GM23338 (cell line): ENCODE results near the gene KRT3.

Experiments
- CREB1 ChIP-seq: fragments of 250-450 bp; sonication (Bioruptor Pico); IDR thresholded peaks from 2 replicates; pipeline ENCODE4 v1.5.0; 2020; ENCODE audit warnings: low read depth, mild to moderate bottlenecking, moderate library complexity
- EZH2 ChIP-seq: fragments of 200-600 bp; sonication (generic); IDR thresholded peaks from one replicate; pipeline ENCODE4 v1.8.0; 2017; ENCODE audit warnings: antibody characterized with exemption, mild to moderate bottlenecking, low read depth; ENCODE audit not compliant: unreplicated experiment
- EZH2phosphoT487 ChIP-seq: fragments of 200-600 bp; sonication (generic); IDR thresholded peaks from one replicate; pipeline ENCODE4 v1.8.1; 2018; ENCODE audit warnings: antibody characterized with exemption; ENCODE audit not compliant: unreplicated experiment
- JUNB ChIP-seq: IDR thresholded peaks from one replicate; pipeline ENCODE4 v1.6.1; 2016; ENCODE audit warnings: antibody characterized with exemption; ENCODE audit not compliant: unreplicated experiment
- POLR2AphosphoS5 ChIP-seq: IDR thresholded peaks from 2 replicates; pipeline ENCODE4 v1.6.1; 2016; ENCODE audit warnings: antibody characterized with exemption, low read depth
- STAT1 ChIP-seq: IDR thresholded peaks from one replicate; pipeline ENCODE4 v1.6.1; 2016; ENCODE audit warnings: antibody characterized with exemption; ENCODE audit not compliant: unreplicated experiment
- ZNF114 ChIP-seq: fragments of 250-450 bp; sonication (Bioruptor Pico); IDR thresholded peaks from 2 replicates; pipeline ENCODE4 v1.5.0; 2020; ENCODE audit warnings: mild to moderate bottlenecking, moderate library complexity
- ZNF331 ChIP-seq: fragments of 250-450 bp; sonication (Bioruptor Pico); IDR thresholded peaks from 2 replicates; pipeline ENCODE4 v1.5.0; 2020; ENCODE audit warnings: low read depth, mild to moderate bottlenecking, moderate library complexity
- TF ChIP-seq, protein P1 (sequence below), 2 experiments: fragments of 200-600 bp in 1 of 2; sonication (generic) in 1 of 2; conservative IDR thresholded peaks; 2 replicates each; pipeline versions ENCODE4 v1.5.1 to v1.6.1; 2016 to 2017; ENCODE audit warnings: antibody characterized with exemption in 2 of 2, low read depth in 2 of 2, mild to moderate bottlenecking in 2 of 2, moderate library complexity in 1 of 2
- TF ChIP-seq, protein P2 (sequence below): IDR thresholded peaks from 2 replicates; pipeline ENCODE4 v1.6.1; 2016; ENCODE audit warnings: antibody characterized with exemption
- TF ChIP-seq, protein P3 (sequence below): IDR thresholded peaks from one replicate; pipeline ENCODE4 v1.6.1; 2018; ENCODE audit warnings: antibody characterized with exemption; ENCODE audit not compliant: unreplicated experiment

DNA sequence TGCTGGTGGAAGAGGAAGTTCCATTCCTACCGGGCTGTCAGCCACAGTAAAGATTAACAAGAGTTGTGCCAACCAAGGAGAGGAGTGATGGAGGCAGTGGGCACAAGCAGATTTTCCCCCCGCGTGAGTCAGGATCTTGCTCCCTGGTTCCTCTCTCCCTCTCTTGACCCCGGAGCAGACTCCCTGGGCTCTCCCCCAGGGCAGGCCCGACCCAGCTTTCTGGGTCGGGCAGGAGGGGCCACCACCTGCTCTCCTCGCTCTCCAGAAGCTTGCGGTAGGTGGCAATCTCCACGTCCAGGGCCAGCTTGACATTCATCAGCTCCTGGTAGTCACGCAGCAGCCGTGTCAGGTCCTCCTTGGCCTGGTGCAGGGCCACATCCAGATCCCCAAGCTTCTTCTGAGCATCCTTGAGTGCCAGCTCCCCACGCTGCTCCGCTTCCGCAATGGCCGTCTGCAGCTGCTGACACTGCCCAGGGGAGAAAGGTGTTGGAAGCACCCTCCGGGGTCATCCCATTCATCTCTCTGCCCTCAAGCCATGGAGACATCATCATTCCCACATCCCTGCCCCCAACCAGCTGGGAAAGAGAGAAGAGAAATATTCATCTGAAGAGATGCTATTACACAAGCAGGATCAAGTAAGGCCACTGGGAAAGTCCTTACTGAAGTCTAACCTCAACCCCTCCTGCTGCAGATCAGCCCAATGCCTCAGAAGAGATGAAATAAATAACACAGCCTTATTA lies 27.0 kb upstream of the KRT3 start:
- TF ChIP-seq, protein P1, sequence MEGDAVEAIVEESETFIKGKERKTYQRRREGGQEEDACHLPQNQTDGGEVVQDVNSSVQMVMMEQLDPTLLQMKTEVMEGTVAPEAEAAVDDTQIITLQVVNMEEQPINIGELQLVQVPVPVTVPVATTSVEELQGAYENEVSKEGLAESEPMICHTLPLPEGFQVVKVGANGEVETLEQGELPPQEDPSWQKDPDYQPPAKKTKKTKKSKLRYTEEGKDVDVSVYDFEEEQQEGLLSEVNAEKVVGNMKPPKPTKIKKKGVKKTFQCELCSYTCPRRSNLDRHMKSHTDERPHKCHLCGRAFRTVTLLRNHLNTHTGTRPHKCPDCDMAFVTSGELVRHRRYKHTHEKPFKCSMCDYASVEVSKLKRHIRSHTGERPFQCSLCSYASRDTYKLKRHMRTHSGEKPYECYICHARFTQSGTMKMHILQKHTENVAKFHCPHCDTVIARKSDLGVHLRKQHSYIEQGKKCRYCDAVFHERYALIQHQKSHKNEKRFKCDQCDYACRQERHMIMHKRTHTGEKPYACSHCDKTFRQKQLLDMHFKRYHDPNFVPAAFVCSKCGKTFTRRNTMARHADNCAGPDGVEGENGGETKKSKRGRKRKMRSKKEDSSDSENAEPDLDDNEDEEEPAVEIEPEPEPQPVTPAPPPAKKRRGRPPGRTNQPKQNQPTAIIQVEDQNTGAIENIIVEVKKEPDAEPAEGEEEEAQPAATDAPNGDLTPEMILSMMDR (conservative IDR thresholded peaks at IDR 0.05; ENCODE audit: low read depth in 2 of 2) = no peak
- TF ChIP-seq POLR2AphosphoS5 = no peak
- TF ChIP-seq, protein P2, sequence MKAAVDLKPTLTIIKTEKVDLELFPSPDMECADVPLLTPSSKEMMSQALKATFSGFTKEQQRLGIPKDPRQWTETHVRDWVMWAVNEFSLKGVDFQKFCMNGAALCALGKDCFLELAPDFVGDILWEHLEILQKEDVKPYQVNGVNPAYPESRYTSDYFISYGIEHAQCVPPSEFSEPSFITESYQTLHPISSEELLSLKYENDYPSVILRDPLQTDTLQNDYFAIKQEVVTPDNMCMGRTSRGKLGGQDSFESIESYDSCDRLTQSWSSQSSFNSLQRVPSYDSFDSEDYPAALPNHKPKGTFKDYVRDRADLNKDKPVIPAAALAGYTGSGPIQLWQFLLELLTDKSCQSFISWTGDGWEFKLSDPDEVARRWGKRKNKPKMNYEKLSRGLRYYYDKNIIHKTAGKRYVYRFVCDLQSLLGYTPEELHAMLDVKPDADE = no peak
- no peak for TF ChIP-seq EZH2
- TF ChIP-seq, protein P3, sequence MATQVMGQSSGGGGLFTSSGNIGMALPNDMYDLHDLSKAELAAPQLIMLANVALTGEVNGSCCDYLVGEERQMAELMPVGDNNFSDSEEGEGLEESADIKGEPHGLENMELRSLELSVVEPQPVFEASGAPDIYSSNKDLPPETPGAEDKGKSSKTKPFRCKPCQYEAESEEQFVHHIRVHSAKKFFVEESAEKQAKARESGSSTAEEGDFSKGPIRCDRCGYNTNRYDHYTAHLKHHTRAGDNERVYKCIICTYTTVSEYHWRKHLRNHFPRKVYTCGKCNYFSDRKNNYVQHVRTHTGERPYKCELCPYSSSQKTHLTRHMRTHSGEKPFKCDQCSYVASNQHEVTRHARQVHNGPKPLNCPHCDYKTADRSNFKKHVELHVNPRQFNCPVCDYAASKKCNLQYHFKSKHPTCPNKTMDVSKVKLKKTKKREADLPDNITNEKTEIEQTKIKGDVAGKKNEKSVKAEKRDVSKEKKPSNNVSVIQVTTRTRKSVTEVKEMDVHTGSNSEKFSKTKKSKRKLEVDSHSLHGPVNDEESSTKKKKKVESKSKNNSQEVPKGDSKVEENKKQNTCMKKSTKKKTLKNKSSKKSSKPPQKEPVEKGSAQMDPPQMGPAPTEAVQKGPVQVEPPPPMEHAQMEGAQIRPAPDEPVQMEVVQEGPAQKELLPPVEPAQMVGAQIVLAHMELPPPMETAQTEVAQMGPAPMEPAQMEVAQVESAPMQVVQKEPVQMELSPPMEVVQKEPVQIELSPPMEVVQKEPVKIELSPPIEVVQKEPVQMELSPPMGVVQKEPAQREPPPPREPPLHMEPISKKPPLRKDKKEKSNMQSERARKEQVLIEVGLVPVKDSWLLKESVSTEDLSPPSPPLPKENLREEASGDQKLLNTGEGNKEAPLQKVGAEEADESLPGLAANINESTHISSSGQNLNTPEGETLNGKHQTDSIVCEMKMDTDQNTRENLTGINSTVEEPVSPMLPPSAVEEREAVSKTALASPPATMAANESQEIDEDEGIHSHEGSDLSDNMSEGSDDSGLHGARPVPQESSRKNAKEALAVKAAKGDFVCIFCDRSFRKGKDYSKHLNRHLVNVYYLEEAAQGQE = no peak
- TF ChIP-seq STAT1 = no peak
- no peak for TF ChIP-seq EZH2phosphoT487
- no peak for TF ChIP-seq CREB1
- no peak for TF ChIP-seq JUNB
- no peak for TF ChIP-seq ZNF114 (CRISPR knock-in tag)
- no peak for TF ChIP-seq ZNF331 (CRISPR knock-in tag)
